ENCODE measurements around the gene SLC43A3.

DNA sequence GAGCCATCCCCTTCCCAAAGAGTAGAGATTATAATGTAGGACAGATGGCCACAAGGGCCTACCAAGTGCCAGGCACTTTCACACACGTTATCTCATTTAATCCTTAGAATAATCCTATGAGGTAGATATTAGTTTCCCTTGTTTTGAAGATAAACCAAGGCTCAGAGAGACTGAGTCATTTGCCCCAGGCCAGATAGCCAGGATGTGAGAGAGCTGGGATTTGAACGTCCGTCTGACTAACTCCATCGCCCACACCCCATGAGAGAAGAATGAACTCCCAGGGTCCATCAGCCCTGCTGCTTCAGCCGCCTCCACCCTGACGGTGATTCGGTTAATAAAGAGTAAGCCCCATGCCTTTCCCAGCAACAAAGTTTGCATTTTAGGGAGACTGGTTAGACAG is 56.7 kb downstream of the SLC43A3 start:
- TF ChIP-seq, protein P1, sequence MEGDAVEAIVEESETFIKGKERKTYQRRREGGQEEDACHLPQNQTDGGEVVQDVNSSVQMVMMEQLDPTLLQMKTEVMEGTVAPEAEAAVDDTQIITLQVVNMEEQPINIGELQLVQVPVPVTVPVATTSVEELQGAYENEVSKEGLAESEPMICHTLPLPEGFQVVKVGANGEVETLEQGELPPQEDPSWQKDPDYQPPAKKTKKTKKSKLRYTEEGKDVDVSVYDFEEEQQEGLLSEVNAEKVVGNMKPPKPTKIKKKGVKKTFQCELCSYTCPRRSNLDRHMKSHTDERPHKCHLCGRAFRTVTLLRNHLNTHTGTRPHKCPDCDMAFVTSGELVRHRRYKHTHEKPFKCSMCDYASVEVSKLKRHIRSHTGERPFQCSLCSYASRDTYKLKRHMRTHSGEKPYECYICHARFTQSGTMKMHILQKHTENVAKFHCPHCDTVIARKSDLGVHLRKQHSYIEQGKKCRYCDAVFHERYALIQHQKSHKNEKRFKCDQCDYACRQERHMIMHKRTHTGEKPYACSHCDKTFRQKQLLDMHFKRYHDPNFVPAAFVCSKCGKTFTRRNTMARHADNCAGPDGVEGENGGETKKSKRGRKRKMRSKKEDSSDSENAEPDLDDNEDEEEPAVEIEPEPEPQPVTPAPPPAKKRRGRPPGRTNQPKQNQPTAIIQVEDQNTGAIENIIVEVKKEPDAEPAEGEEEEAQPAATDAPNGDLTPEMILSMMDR (IDR thresholded peaks at IDR 0.05), result no peak
- no peak for TF ChIP-seq ZFX (IDR thresholded peaks at IDR 0.05; ENCODE audit: borderline replicate concordance)

All from 22Rv1 (cell line).